ENCODE measurements around the gene EVX2.

Gene EVX2

DNA sequence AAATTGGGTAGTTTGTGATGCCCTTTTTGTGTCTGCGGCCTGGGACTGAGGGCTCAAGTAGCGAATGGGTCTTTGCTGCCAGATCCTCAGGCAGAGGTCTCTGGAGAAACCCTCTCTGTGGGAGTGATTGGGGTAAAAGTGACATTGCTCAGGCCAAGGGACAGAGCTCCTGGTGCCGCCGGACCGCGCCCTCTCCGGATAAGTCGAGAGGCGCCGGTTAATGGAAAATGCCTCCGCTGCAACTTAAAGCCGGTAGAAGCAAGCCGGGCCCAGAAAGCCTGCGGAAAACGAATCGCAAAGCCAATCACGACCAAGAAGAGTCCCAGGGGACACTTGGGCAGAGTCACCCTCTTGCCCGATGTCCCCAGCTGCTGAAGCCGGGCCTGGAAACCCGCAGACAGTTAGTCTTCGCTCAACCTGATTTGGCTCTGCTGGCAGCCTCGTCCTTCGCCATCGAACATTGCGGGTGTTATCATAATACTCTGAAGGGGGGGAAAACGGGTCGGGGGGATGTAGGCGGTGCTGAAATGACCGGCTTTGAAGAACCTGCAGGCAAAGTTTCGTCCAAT is 15.5 kb upstream of the EVX2 start:
- TF ChIP-seq CTCF (IDR thresholded peaks at IDR 0.05; ENCODE audit: extremely low read depth, insufficient read depth, missing control alignments): no peak
- DNase-seq (ENCODE audit: low spot score): no peak

GRCh38 chr2:176098366-176099158 is 14.8 kb upstream of the EVX2 start:
- no peak for DNase-seq (ENCODE audit: low spot score)
- TF ChIP-seq CTCF (IDR thresholded peaks at IDR 0.05; ENCODE audit: extremely low read depth, insufficient read depth, missing control alignments): no peak
- in situ Hi-C loops (cut with MboI; ENCODE audit: low pct_unique_long_range_greater_than_20kb, low sequenced_read_pairs, unreplicated experiment): loop anchor here (25.0 kb wide), 2 partner anchors 411 to 1761 kb away; partner anchors contain the start of gene SP9

More for the DNA sequence above, 15.5 kb upstream of the EVX2 start:
- in situ Hi-C loops (cut with MboI; ENCODE audit: low pct_unique_long_range_greater_than_20kb, low sequenced_read_pairs, unreplicated experiment): loop anchor here (25.0 kb wide), 2 partner anchors 412 to 1762 kb away; partner anchors contain the start of gene SP9

DNA sequence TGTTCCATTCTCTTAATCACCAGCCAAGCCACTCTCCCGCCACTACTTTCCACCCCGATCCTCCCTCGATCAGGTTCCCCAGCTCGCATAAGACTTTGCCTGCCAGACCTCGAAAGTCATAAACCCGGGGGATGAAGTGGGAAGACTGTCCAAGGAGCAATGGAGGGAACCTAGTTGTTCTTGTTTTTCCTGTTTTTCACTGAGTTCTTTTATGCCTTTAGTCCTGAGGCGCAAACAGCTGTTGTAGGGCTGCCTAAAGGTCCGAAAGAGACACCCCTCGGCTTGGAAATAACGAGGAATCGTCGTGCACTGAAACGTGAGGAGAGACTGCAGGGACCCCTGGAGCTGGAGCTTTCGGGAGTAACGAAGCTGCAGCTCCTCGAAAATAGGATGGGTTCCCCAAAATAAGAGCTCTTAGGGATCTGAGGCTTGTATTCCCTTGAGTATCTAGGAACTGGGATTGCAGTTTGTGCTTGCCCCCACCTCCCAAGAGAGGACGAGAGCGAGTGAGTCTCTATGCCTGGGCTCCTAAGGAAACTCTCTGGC is 14.1 kb upstream of the EVX2 start:
- DNase-seq (ENCODE audit: low spot score): no peak
- TF ChIP-seq CTCF (IDR thresholded peaks at IDR 0.05; ENCODE audit: extremely low read depth, insufficient read depth, missing control alignments): no peak
- in situ Hi-C loops (cut with MboI; ENCODE audit: low pct_unique_long_range_greater_than_20kb, low sequenced_read_pairs, unreplicated experiment): loop anchor here (25.0 kb wide), 2 partner anchors 411 to 1761 kb away; partner anchors contain the start of gene SP9

DNA sequence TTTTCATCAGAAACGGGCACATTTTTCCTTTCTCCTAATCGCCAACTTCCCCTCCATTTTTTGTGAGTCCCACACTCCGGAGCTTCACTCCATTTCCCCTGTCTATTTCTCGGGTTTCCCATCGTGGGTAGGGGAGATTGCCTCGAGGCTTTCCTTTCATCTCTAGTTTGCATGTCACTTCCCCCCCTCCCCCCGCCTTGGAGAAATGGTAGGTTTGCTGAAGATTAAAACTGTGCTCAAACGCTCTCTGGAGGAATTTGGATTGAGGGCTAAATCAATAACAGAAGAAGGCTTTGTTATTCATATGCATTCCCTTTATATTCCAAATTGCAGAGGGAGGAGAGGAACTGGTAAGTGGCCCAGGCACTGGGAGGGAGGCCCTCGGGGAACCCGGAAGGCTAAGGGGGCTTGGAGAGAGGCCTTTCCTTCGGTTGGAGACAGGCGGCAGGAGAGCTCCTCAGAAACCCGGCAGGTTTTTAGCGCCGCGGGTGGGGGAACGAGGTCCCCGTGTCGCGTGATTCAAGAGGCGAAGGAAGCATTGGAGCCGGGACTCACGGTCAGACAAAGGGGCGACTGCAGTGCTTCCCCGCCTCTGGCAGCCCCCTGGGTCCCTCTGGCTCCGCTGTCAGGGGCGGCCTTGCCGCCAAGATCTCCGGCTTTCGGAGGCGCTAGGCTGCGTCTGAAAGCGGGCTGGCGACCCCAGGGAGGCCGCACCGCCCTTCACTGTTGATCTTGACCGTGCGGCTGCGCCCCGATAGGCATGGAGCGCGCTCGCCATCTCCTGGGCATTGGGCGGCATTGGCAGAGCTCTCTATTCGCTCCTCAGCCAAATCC is 13.4 kb upstream of the EVX2 start:
- peak; percentile 88 for DNase-seq (ENCODE audit: low spot score)
- in situ Hi-C loops (cut with MboI; ENCODE audit: low pct_unique_long_range_greater_than_20kb, low sequenced_read_pairs, unreplicated experiment): loop anchor here (25.0 kb wide), 2 partner anchors 410 to 1760 kb away; partner anchors contain the start of gene SP9
- TF ChIP-seq CTCF (IDR thresholded peaks at IDR 0.05; ENCODE audit: extremely low read depth, insufficient read depth, missing control alignments): peak; percentile 93

DNA sequence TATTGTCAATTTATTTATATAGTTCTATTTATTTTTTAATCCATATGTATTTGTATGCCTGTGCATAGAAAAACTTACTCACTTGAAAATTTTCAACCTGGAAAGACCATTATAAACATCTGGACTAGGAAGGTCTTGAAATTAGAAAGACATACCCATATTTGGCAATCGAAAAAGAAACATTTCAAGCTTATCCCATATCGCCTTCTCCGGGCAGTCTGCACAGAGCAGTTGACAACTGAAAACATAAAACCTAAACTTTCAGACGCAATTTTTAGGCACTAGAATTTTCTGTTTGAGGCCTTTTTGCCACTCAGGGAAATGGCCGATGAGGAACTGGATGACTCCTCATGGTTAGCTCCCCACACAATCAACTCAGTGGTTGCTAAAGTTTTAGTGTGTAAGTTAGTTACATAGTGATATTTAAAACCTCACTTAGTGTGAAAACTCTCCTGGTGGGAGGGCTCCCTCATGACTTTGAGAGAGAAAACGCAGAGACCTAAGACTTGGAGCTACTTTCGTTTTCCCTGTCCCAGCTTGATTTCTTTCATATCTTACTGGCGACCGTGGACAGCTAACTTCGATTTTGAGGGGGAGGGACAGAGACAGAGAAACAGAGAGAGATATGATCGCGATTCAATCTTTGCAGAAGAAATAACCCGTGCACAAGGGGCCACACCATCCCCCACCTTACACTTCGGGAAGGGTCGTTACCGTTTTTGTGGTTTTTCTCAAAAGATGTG is 12.7 kb upstream of the EVX2 start:
- no peak for TF ChIP-seq CTCF (IDR thresholded peaks at IDR 0.05; ENCODE audit: extremely low read depth, insufficient read depth, missing control alignments)
- DNase-seq (ENCODE audit: low spot score): no peak
- in situ Hi-C loops (cut with MboI; ENCODE audit: low pct_unique_long_range_greater_than_20kb, low sequenced_read_pairs, unreplicated experiment): loop anchor here (25.0 kb wide), 2 partner anchors 409 to 1759 kb away; partner anchors contain the start of gene SP9

Measured in GM13977 (cell line).